HT-29 (cell line): ENCODE results near the gene PLEKHM1. TPM values are rescaled to one million over a fixed set of nuclear protein-coding genes. Genes with fewer than 3 reads are reported as not detected.
A peak's percentile ranks its signal among the peaks of the same experiment; 100 is the strongest.

ENCODE experiments used
- DNase-seq: peaks from one replicate; pipeline ENCODE4 v3.0.0-alpha.2; 2015; ENCODE audit warnings: low spot score
- small RNA-seq: library from RNA; depleted of rRNA; stranded (forward); fragments of <200 nt; gene quantifications from one replicate; pipeline ENCODE3, GENCODE V24; 2014
- total RNA-seq: library from RNA; depleted of rRNA; stranded (reverse); fragments of >200 nt; shearing (Covaris generic); gene quantifications from 2 replicates; pipeline ENCODE4 v1.2.3, GENCODE V29; 2014; rRNA removed

The PLEKHM1 gene
- total RNA-seq, 1 experiment from 2014 or later, result 34.2 TPM

DNA sequence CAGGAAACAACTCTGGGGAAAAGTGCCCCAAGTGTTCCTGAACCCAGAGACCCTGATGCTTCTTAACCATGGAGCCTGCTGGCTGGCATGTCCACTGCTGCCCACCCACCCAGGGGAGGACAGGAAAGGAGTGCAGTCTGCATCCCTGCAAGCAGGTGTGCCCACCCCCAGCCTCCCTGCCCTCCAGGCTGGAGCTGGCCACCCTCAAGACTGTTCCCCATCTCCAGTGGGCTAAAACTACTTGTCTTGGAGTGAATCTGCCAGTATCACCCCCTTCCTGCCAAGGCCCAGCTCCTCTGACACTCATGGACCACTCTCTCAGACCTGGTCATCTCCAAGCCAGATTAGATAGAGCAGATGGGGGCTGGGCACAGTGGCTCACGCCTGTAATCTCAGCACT lies 87.6 kb downstream of the PLEKHM1 start:
- no peak for DNase-seq

DNA sequence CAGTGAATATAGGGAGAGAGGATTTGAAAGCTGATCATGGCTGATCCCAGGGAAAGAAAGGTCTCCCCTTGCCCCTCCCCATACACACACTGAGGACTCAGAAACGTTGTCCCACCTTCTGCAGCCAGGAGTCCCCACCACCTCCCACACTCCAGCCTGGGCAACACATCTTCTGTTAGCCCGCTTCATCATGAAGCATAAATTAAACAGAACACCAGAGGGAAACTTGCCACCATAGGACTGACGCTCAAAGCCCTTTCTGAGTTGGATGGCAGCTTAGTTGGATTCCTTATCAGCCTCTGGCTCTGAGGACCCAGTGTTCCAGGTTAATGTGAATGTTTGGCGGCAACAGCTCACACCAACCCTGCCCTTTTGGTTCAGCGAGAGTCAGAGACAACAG lies 91.7 kb downstream of the PLEKHM1 start:
- no peak for DNase-seq

DNA sequence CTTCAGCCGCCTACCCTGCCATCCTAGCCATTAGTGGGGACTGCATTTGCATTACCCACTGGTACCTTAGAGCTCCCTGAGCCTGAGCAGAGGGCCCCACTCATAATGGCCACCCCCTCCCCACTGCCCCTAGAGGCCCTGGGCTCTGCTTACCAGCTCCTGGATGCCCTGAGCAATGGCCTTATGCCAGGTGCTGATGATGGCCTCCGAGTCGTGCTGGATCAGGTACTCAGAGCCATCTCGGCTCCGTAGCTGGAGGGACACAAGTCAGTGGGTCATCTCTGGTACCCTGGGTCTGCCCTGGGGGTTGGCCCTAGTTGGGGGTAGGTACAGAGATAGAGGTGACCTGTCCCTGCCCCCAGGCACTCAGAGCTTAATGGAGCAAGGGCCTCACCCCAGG lies 92.7 kb downstream of the PLEKHM1 start:
- DNase-seq, result no peak

DNA sequence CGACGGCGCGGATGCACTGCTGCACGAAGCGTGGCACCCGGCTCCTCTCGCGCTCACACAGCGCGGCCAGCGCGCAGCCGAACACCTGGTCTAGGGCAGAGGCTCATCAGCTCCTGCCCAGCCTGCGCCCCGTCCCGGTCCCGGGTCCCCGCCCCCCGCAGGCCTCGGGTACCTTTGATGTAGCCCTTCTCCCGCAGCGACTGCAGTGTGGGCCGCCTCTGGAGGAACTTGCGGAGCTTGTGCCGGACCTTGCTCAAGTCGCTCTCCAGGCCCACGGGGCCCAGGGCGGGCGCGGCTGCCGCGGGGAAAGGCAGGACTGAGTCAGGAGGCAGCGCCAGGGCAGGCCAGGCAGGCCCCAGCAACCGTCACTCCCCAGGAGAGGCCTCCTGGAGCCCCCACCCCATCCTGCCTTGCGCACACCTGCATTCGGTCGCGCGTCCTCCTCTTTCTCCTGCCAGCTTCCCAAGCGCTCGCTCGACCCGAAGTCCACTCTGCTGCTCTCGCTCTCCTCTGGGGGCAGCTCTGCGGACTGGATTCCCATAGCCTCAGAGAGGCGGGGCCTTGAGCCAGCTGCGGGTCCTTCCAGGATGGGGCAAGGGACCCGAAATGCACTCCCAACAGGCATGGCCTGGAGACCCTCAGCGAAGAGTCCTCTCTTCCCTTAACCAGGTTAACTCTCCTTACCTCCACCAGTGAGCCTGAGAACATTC lies 93.9 kb downstream of the PLEKHM1 start:
- no peak for DNase-seq

DNA sequence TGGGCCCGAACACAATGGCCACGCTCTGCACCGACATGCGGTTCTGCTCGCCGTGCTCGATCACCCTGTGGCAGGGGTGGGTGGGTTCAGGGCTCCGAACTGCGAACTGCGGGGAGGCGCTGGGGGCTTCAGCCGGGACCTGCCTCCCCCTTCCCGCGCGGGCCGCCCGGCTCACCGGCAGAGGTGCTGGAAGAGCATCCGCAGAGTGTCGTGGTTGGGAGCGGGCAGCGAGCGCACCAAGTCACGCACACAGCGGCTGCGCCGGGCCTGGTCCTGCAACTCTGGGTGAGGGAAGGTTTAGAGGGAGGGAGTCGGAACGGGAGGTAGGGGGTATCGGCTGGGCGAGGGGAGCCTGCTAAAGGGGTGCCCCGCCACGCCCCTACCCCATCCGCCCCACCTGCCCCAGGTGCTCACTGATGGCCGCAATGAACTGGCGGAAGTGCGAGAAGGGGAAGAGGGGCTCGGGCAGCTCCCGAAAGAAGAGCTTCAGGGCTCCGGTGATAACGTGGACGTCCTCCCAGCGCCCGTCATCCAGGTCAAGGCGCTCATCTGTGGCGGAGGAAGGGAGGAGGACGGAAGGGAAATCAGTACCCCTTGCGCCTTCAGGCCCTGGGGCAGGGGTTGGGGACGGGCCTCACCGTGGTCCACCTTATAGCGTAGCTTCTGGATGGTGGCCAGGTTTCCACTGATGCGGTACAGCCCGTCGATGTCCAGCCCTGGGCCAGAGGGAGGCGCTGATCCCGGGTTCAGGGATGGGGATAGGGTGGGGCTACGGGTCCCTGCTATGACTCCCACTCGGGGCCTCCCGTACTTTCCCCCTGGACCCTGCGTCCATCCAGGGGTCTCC lies 94.7 kb downstream of the PLEKHM1 start:
- DNase-seq, result no peak

DNA sequence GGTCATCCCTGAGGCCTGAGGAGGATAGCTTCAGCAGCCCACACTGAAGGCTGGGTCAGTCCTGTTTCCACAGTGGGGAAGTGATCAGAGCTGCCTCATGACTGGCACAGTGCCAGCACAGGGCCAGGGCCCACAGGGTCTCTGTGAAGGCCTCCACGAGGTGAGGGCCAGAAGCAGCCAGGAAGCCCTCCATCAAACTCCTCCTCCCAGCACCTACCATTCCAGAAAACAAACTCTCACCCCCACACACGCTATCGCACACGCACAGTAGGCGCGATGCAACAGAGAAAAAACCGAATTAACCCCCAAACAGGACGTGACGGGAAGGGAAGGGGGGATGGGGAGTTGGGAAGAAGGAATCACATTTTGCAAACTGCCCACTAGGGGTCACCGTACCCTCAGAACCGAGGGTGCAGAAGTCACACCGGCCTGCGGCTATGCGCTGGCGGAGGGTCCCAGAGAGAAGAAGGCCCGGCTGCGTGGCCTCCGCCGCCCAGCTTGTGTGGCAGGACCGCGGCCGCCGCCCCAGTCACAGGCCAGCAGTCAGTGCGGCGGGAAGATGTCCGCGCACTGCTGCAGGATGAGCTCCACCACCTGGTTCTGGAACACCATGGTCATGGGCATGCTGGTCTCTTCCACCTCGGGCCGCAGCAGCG lies 95.5 kb downstream of the PLEKHM1 start:
- peak; percentile 69 for DNase-seq

DNA sequence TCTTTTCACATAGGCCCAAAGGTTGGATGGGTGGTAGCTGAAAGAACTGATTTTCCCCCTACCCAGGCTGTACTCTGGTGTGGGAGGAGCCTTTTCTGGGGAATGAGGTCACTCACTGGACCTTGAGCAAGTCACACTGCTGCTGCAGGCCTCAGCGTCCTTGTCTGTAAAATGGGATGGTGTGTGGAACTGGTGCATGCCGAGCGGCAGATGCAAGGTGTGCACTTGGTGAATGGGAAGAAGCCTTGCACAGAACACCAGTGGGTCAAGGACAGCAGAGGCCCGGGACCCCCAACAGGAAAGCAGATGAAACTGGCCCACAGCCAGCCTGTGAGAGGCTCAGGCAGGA lies 96.0 kb downstream of the PLEKHM1 start:
- no peak for DNase-seq

DNA sequence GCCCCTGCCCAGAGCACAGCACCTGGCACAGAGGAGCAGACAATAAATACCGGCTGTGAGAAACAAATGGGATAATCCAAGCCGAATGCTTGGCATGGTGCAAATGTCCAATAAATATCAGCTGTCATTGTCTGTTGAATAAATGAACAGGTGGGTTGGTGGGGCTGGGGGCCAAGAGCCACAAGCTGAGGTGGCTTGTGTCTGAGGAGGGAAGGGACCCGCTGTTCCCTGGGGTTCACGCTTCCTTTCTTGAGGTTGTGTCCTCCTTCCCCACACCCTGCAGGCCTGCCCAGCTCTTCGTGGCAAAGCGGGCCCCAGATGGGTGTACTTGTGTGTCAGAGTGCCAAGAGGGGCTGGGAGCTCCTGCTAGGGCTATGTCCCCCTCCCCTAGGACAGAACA lies 96.4 kb downstream of the PLEKHM1 start:
- DNase-seq, result no peak

DNA sequence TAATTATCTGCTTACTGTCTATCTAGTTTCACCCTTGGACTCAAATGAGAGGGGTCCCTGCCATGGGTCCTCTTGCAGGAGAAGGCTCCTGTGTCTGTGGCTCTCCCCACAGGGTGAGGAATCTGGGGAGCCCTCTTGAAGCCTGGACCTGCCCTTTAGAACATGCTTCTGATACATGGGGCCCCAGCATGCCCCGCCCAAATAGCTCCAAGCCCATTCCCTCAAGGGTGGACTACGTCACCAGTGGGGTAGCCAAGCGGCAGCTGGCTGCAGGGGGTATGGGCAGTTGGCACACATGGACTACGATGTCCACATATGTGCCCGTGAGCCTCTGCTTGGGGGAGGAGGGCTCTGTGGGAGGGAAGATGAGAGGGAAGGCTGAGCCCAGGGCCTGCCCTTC lies 97.1 kb downstream of the PLEKHM1 start:
- no peak for DNase-seq

DNA sequence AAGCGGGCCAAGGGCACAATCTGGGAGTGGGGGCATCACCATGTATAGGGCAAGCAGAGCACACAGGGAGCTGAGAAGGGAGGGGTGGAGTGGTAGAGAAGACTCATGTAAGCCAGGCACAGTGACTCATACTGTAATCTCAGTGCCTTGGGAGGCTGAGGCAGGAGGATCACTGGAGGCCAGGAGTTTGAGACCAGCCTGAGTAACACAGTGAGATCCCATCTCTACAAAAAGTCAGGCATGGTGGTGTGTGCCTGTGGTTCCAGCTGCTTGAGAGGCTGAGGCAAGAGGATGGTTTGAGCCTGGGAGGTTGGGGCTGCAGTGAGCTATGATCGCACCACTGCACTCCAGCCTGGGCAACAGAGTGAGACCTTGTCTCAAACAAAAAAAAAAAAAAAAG lies 98.6 kb downstream of the PLEKHM1 start:
- no peak for DNase-seq

DNA sequence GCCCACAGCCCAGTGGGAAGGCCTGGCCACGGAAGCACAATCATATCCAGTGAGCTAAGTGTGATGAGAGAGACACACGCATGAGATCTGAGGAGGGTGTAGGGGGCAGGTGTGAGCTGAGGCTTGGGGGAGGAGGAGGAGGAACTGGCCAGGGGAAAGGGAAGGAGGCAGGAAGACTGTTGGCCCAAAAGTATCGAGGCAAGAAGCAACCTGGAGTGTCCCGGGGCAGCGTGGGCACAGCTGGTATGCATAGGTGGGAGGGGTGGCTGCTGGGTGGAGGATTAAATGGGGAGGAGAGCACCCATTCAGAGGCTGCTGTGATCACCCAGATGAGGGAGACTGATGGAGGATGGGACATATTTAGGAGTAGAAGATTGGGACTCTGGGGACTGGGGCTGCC lies 99.2 kb downstream of the PLEKHM1 start:
- no peak for DNase-seq

DNA sequence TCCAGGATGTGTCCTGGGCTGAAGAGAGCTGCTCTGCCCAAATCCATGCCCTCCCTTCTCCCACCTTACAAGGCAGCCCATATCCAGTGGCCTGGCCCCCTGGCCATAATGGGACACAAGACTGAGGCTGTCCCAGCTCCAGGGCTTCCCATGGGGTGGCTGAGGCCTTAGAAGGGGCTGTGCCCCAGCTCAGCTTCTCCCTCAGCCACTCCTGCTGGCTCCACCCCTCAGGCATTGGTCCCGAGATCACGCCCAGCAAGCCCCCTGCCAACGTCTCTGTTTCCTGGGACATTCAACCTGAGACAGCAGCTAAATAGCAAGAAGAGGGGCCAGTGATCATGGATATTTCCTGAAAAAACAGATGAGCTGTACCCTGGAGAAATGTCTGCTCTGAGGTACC lies 101.2 kb downstream of the PLEKHM1 start:
- DNase-seq, result no peak

DNA sequence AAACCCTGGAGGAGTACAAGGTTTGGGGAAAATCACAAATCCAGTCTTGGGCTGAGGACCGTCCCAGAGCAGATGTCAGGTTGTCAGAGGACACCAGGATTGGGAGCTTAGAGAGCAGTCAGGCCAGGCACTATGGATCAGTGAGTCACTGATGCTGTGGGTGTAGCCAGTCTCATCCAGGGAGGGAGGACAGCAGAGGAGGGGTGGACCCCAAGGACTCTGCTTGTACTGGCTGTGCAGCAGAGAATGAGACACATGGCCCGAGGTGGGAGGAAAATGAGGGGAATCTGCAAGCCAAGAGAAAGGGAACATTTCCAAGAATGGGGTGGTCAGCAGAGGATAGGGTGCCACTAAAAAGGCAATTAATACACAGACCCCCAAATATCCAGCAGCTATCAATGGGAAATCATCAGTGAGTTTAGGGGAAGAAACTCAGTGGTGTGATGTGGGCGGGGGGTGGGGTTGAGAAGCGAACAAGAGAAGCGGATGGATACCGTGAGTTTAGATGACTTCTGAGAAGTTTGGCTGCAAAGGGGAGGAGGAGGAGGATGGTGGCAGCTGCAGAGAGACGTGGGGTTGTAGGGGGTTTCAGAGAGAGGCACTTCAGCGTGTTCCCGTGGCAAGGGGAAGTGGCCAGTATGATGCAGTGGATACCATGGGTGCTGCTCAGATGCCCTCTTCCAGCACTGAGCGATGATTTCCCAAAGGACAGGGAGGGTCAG lies 101.8 kb downstream of the PLEKHM1 start:
- DNase-seq, result no peak

DNA sequence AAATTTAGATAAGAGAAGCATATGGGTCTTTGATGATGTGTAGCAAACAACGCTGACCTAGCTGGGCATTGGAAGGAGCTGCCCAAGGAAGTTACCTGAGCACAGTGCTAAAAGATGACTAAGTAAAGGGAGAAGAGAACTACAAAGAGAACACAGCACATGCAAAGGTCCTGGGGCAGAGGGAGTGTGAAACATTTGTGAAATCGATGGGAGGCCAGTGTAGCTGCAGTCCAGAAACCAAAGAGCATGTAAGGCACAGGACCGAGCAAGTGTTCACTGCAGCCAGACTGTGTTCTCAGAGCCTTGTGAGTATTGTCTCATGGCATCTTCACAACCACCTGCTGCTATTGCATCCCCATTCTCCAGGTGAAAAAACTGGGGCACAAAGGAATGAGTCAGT lies 102.8 kb downstream of the PLEKHM1 start:
- no peak for DNase-seq

DNA sequence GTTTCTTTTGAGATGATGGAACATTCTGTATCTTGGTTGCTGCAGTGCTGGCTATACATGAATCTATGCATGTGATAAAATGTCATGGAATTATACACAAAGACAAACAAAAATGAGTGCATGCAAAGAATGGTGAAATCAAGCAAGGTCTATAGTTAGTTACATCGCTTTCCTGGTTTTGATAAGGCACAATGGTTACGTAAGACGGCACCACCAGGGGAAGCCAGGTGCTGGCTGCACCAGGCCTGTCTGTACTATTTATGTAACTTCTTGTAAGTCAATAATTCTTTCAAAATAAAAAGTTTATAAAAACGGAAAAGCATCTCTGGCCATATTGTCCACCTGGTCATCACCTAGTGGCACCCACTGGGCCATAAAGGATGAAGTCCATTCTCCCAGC lies 104.3 kb downstream of the PLEKHM1 start:
- no peak for DNase-seq

Small RNA genes lying within 50 kb of the gene (small RNA-seq; reads per million reads assigned to genes)
- gene RF00017, result not detected

Other genes starting within 250 kb of the PLEKHM1 start
- not detected in 2 replicates for gene SPATA32, start 228.6 kb downstream of the PLEKHM1 start, total RNA-seq
- gene MAP3K14, start 173.7 kb downstream of the PLEKHM1 start, total RNA-seq, result 5.9 and 6.2 TPM in 2 replicates
- 171 and 180 TPM in 2 replicates for gene ARHGAP27, start 57.9 kb downstream of the PLEKHM1 start, total RNA-seq